DMS 273 treated with DMSO at 0.1 percent for 48 hours (cell line): ENCODE measurements around the gene PLCL2.

Experiments
- DNase-seq: peaks from one replicate; lab custom pipeline; 2025; lab: John Stamatoyannopoulos, UW

Gene PLCL2

GRCh38 chr3:17011728-17012338 lies 127.1 kb downstream of the PLCL2 start:
- no peak for DNase-seq

DNA sequence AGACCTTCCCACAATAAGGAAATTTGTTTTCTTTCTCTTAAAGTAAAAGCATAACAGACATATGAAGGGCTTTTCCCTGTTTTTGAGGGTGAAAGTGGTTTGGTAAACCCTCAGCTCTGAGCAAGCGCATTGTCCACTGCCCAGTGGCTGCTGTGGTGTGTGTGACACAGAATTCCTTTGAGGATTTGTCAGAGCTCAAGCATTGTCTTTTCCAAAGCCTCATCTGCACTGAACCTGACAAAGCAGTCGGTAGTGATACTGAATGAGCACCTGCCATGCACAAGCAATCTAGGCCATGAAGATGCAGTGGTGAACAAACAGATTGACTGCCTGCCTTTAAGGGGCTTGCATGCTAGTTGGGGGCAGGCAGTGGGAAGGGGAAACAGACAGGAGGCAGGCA lies 128.3 kb downstream of the PLCL2 start:
- DNase-seq, result no peak

- no peak for DNase-seq
Measured at GRCh38 chr3:17013571-17013970, 128.8 kb downstream of the PLCL2 start.

DNA sequence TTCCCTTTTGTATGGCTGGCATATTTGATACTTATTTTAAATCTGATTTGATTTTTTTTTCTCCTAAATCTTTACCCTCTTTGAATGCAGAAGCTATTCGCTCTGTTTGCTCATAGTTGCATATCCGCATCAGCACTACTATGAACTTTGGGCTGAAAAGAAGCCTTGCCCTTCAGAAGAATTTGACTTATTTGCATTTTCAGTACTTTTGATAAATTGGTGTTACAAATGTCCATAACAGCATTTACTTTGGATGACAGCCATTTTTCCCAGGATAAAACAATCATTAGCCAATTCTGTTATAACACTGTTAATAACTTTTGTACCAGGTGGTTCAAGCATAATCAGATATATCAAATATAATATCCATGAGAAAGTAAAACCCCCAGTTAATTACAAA lies 129.5 kb downstream of the PLCL2 start:
- DNase-seq, result no peak

DNA sequence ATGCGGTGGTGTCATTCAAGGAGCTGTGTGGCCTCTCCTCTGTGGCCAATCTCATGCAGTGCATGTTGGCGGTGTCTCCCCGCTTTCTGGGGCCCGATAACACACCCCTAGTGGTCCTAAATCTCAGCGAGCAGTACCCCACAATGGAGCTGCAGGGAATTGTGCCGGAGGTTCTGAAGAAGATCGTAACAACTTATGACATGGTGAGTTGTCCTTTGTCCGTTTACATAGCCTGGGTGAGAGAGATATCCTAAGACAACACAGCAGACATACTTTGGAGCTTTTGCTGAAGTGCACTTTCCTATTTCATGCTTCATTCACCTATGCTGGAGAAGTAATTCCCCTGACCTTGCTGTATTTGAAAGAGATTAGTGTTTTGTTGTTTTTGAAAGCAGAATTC lies 130.0 kb downstream of the PLCL2 start:
- no peak for DNase-seq

- no peak for DNase-seq
Measured at GRCh38 chr3:17021614-17022013, 136.9 kb downstream of the PLCL2 start.

GRCh38 chr3:17023006-17023664 lies 138.4 kb downstream of the PLCL2 start:
- no peak for DNase-seq

- DNase-seq, result no peak
Measured at GRCh38 chr3:17025594-17026139, 140.9 kb downstream of the PLCL2 start.

GRCh38 chr3:17027318-17027717 lies 142.6 kb downstream of the PLCL2 start:
- DNase-seq, result no peak

DNA sequence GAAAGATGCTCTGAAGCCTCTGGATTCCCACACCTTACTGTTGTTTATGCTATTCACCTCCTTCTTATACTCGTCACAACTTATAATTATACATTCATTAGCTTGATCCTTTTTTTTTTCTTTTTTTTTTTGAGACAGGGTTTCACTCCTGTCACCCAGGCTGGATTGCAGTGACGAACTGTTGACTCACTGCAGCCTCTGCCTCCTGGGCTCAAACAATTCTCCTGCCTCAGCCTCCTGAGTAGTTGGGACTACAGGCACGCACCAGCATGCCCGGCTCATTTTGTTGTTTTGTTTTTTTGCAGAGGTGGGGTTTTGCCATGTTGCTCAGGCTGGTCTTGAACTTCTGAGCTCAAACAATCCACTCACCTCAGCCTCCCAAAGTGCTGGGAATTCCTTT lies 143.6 kb downstream of the PLCL2 start:
- no peak for DNase-seq

- no peak for DNase-seq
Measured at GRCh38 chr3:17030438-17030837, 145.7 kb downstream of the PLCL2 start.

- no peak for DNase-seq
Measured at GRCh38 chr3:17030956-17031652, 146.3 kb downstream of the PLCL2 start.

DNA sequence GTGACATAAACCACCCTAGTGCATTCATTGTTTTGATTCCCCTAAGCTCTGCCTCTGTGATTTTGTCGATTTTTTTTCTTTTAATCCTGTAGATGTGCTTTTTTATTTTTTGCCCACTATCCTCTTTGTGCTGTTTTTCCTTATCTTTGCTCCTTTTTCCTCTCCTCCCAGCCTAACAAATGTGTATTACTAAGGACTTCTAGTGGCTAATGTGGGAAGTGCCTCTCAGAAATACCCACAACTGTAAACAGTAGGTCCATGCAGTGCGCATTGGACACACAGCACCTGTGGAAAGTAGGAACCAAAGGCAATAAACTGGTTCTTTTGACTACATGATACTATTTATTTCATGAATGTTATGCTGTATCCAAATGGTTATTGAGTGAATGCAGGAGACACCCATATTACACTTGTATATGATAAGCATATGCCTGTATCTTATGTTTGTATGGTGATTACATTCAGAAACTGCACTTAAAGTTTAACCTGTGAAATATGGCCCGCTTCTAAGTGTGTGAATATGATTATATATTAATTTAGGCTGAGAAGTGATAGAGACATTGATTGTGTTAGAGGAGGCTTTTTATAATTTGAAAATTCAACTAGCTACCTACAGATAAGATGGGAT lies 147.8 kb downstream of the PLCL2 start:
- DNase-seq, result no peak

DNA sequence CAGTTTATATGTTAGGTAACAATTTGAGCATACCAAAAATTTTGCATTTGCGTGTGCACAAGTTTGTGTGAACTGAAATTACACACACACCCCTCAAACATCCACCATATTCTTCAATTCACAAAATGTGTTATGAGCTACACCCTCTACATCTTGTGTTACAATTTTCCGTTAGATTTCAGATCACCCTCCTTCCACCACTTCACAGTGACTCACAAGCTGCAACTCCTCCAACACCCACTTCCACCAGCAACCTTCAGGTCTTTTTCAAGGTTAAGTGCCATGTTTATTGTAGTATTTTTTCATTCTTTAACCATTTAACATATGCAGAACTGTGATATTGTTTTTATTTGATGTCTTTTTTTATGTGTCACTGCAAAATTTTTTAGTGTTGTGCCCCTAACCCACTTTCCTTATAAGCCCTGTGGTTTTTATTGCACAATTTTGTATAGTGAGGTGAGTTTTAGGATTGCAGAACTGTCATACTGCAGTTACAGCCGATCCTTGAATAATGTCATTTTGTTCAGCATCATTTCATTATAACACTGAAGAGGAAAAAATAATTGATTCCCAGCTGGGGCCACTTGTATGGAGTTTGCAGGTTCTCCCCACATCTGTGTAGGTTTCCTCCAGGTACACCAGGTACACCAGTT lies 148.9 kb downstream of the PLCL2 start:
- no peak for DNase-seq

- no peak for DNase-seq
Measured at GRCh38 chr3:17035033-17035432, 150.3 kb downstream of the PLCL2 start.

GRCh38 chr3:17035966-17036365 lies 151.2 kb downstream of the PLCL2 start:
- DNase-seq, result no peak

GRCh38 chr3:17038141-17038540 lies 153.4 kb downstream of the PLCL2 start:
- DNase-seq, result no peak

- no peak for DNase-seq
Measured at GRCh38 chr3:17038900-17039553, 154.3 kb downstream of the PLCL2 start.

GRCh38 chr3:17039594-17039993 lies 154.8 kb downstream of the PLCL2 start:
- no peak for DNase-seq

DNA sequence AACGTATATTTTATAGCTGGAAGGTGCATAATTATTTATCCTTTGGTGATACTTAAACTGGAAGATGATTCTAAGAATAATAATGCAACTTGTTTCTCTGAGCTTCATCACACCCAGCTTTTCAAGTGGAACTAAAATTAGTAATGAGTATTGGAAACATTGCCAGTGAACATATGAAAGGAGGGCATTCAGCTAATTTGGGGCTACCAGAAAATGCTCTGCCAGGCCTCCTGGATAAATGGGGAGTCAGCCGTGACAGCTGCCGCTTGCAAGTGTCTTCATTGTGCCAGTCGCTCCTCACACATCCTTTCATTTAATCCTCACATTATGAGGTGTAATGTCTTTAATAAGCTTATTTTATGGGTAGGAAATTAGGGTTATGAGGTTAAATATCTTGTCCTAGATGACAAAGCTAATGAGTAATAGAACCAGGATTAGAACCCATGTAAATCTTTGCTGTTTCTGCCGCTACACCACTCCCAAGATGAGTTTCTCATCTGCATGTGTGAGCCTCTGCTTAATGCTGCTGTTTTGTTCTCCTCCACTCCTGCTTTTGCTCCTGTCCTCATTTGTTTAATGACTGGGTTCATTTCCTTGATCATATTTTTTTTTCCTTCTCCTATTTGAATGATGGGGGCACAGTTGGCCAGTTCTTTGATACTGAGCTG lies 155.7 kb downstream of the PLCL2 start:
- DNase-seq, result no peak

DNA sequence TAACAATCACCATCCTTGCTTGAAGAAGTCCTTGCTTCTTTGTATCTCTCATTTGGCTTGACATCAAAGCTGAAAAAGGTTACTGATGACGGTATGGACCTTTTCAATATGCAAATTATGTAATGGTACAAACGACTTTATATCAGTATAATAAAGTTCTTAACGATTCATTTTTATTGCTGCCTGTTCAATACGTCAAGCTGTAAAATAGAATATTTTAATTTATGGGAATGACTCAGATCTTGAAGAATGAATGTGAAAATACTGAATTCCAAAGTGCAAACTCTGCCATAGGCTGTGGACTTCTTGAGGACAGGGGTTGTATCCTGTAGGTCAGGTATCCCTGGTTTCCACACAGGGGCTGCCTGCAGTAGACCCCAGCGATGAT lies 156.2 kb downstream of the PLCL2 start:
- no peak for DNase-seq
